DOHH2 (cell line): ENCODE results near the gene TMEM258.

Experiments
- H3F3A ChIP-seq: fragments of 200-600 bp; sonication (generic), shearing (Covaris generic); 2 replicates; pipeline ENCODE4 v1.6.0; 2016; ENCODE audit warnings: antibody characterized with exemption, mild to moderate bottlenecking; ENCODE audit not compliant: control insufficient read depth, insufficient read depth
- H3K27ac ChIP-seq: fragments of 200-600 bp; sonication (generic); 2 replicates; pipeline ENCODE4 v1.5.1; 2014; ENCODE audit warnings: low read depth, mild to moderate bottlenecking, low read length, moderate library complexity
- H3K27me3 ChIP-seq: fragments of 200-600 bp; sonication (generic); 2 replicates; pipeline ENCODE4 v1.6.1; 2014; ENCODE audit warnings: mild to moderate bottlenecking, low read length, mixed read lengths; ENCODE audit not compliant: control insufficient read depth
- H3K36me3 ChIP-seq: fragments of 200-600 bp; sonication (generic); 2 replicates; pipeline ENCODE4 v1.6.1; 2014; ENCODE audit warnings: mild to moderate bottlenecking, low read length, moderate library complexity, mixed read lengths; ENCODE audit not compliant: control insufficient read depth
- H3K4me1 ChIP-seq: fragments of 200-600 bp; sonication (generic); 2 replicates; pipeline ENCODE4 v1.6.1; 2014; ENCODE audit warnings: mild to moderate bottlenecking, low read length, mixed read lengths; ENCODE audit not compliant: control insufficient read depth
- H3K4me2 ChIP-seq: fragments of 200-600 bp; sonication (generic); 2 replicates; pipeline ENCODE4 v1.6.0; 2014; ENCODE audit warnings: mild to moderate bottlenecking, low read length, moderate library complexity
- H3K4me3 ChIP-seq: fragments of 200-600 bp; sonication (generic); 2 replicates; pipeline ENCODE4 v1.5.1; 2014; ENCODE audit warnings: mild to moderate bottlenecking, low read length, mixed read lengths
- H3K79me2 ChIP-seq: fragments of 200-600 bp; sonication (generic); 2 replicates; pipeline ENCODE4 v1.6.1; 2014; ENCODE audit warnings: mild to moderate bottlenecking, low read length, mixed read lengths; ENCODE audit not compliant: control insufficient read depth
- H3K9me2 ChIP-seq: fragments of 200-600 bp; sonication (generic); replicated peaks from 2 replicates; pipeline ENCODE4 v1.6.1; 2014; ENCODE audit warnings: mild to moderate bottlenecking, low read length, mixed read lengths; ENCODE audit not compliant: control insufficient read depth
- H3K9me3 ChIP-seq: fragments of 200-600 bp; sonication (generic); 2 replicates; pipeline ENCODE4 v1.6.1; 2014; ENCODE audit warnings: antibody characterized with exemption, low read length, mixed read lengths; ENCODE audit not compliant: control insufficient read depth, insufficient read depth
- H4K20me1 ChIP-seq: fragments of 200-600 bp; sonication (generic); 2 replicates; pipeline ENCODE4 v1.6.0; 2014; ENCODE audit warnings: low read depth, mild to moderate bottlenecking, antibody characterized with exemption, low read length, moderate library complexity; ENCODE audit not compliant: control insufficient read depth, insufficient read depth
- EZH2phosphoT487 ChIP-seq: fragments of 200-600 bp; sonication (generic); IDR thresholded peaks from 2 replicates; pipeline ENCODE4 v1.6.1; 2017; ENCODE audit warnings: borderline replicate concordance, mild to moderate bottlenecking, antibody characterized with exemption, low read length, moderate library complexity, mixed read lengths
- TF ChIP-seq, protein P1 (sequence below): fragments of 200-600 bp; sonication (generic); IDR thresholded peaks from one replicate; pipeline ENCODE4 v1.5.1; 2014; ENCODE audit warnings: antibody characterized with exemption, mild to moderate bottlenecking, low read depth, low read length; ENCODE audit not compliant: poor library complexity, severe bottlenecking

The TMEM258 gene

GRCh38 chr11:61747192-61747966 is 45.0 kb downstream of the TMEM258 start:
- no peak overlapping the region for H3K4me2 ChIP-seq
- no peaks in the 10 kb centered on the region for H3K4me1 ChIP-seq

DNA sequence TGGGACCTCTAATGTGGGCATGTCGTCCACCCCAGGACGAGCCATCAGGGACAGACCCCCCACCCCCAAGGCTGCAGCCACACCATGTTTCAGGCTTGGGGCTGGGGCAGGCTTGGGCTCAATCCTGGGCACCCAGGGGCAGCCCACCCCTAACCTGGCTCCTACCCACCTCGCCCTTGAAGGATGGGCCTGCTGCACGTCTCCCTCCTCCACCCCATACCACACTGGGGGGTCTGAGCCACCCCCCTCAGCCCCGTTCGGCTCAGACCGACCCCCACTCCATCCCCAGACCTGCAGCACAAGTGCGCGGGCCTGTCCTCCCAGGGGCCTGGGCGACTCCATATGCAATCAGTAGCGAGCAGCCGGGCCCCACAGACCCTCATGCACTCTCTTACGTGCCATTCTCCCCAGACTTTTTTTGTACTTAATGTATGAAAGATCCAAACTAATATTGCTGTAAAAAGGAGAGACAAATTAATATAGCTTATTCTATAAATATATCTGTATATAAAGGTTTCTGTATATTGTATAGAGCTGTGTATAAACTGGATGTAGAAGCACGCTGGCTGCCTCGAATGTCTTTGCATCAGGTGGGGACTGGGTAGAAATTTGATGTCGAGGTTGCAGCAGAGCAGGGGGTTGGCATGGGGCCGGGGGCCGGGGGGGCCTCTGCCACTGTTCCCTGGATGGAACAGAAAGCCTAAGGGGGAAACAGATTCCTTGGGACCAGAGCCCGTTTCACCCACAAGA is 45.8 kb downstream of the TMEM258 start:
- TF ChIP-seq, protein P1, sequence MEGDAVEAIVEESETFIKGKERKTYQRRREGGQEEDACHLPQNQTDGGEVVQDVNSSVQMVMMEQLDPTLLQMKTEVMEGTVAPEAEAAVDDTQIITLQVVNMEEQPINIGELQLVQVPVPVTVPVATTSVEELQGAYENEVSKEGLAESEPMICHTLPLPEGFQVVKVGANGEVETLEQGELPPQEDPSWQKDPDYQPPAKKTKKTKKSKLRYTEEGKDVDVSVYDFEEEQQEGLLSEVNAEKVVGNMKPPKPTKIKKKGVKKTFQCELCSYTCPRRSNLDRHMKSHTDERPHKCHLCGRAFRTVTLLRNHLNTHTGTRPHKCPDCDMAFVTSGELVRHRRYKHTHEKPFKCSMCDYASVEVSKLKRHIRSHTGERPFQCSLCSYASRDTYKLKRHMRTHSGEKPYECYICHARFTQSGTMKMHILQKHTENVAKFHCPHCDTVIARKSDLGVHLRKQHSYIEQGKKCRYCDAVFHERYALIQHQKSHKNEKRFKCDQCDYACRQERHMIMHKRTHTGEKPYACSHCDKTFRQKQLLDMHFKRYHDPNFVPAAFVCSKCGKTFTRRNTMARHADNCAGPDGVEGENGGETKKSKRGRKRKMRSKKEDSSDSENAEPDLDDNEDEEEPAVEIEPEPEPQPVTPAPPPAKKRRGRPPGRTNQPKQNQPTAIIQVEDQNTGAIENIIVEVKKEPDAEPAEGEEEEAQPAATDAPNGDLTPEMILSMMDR, result no peak
- TF ChIP-seq EZH2phosphoT487, result no peak

More at GRCh38 chr11:61747192-61747966, 45.0 kb downstream of the TMEM258 start:
- no peaks in the 10 kb centered on the region for H3K36me3 ChIP-seq
- H3K79me2 ChIP-seq, result no peaks in the 10 kb centered on the region
- H4K20me1 ChIP-seq, result no peaks in the 10 kb centered on the region
- TF ChIP-seq EZH2phosphoT487, result no peak
- TF ChIP-seq, protein P1, result peak; percentile 96
- H3K9me3 ChIP-seq, result no peaks in the 10 kb centered on the region
- H3K27me3 ChIP-seq, result peaks cover 24% of the 10 kb centered on the region
- H3K4me3 ChIP-seq, result no peak overlapping the region
- H3F3A ChIP-seq, result no peaks in the 10 kb centered on the region
- H3K9me2 ChIP-seq, result no peaks in the 10 kb centered on the region
- H3K27ac ChIP-seq, result no peak overlapping the region

GRCh38 chr11:61745781-61746441 is 46.5 kb downstream of the TMEM258 start:
- no peak overlapping the region for H3K27ac ChIP-seq
- H3K9me3 ChIP-seq, result no peaks in the 10 kb centered on the region
- H3K4me2 ChIP-seq, result no peak overlapping the region
- no peak overlapping the region for H3K4me3 ChIP-seq
- TF ChIP-seq, protein P1, result no peak
- no peak for TF ChIP-seq EZH2phosphoT487
- H3K27me3 ChIP-seq, result peaks cover 13% of the 10 kb centered on the region
- H3K4me1 ChIP-seq, result no peaks in the 10 kb centered on the region
- H4K20me1 ChIP-seq, result no peaks in the 10 kb centered on the region
- no peaks in the 10 kb centered on the region for H3K79me2 ChIP-seq
- no peaks in the 10 kb centered on the region for H3K36me3 ChIP-seq
- no peaks in the 10 kb centered on the region for H3K9me2 ChIP-seq
- H3F3A ChIP-seq, result no peaks in the 10 kb centered on the region

More for the DNA sequence above, 45.8 kb downstream of the TMEM258 start:
- H3K4me2 ChIP-seq, result no peak overlapping the region
- H3K27ac ChIP-seq, result no peak overlapping the region
- H3K36me3 ChIP-seq, result no peaks in the 10 kb centered on the region
- H3K4me1 ChIP-seq, result no peaks in the 10 kb centered on the region
- no peak overlapping the region for H3K4me3 ChIP-seq
- H3K79me2 ChIP-seq, result no peaks in the 10 kb centered on the region
- no peaks in the 10 kb centered on the region for H3F3A ChIP-seq
- H3K9me2 ChIP-seq, result no peaks in the 10 kb centered on the region
- H4K20me1 ChIP-seq, result no peaks in the 10 kb centered on the region
- H3K9me3 ChIP-seq, result no peaks in the 10 kb centered on the region
- peaks cover 19% of the 10 kb centered on the region for H3K27me3 ChIP-seq
